GM10266 (cell line): ENCODE measurements around the gene RPS6KA2.

ENCODE experiments used
- DNase-seq: peaks from one replicate; pipeline ENCODE4 v3.0.0; 2012; ENCODE audit errors: extremely low spot score
- TF ChIP-seq, protein P1 (sequence below): IDR thresholded peaks from 2 replicates; pipeline ENCODE4 v1.5.1; 2012; ENCODE audit warnings: mild to moderate bottlenecking, low read depth; ENCODE audit not compliant: control insufficient read depth, insufficient read depth; ENCODE audit errors: missing control alignments

Gene RPS6KA2

DNA sequence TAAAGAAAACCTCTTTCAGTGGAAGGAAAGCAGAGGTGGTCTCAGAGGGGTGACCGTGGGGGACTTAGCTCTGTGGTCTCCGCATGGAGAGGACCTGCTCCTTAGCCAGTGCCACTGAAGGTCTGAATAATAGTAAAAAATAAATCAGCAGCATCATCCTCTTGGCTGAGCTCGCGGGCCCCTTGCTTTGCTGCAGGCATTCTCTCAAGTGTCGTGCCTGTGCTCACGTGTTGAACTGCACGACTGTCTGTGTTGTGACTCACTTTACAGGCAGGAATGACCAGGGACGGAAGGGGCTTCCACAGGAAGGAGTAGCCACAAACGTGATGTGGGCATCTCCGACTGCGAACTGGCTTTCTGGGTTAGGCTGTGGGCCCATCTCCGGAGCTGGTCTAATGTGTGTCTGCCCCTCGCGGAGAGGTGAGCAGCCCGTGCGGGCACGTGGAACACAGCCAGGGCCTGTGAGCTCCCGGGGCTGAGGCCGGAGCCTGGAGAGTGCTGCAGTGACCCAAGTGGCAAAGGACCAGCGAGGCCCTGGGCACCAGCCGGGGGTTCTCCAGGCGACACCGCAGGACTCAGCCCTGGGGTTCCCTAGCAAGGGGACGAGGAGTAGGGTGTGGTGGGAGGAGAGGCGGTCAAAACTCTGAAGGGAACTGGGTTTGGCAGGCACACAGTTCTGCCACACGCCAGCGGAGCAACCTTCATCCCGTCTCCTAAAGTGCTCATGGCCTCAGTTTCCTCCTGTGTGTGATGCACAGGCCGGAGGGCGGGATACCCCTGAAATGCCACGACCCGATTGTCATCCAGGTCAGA is 129.8 kb downstream of the RPS6KA2 start:
- DNase-seq: no peak

DNA sequence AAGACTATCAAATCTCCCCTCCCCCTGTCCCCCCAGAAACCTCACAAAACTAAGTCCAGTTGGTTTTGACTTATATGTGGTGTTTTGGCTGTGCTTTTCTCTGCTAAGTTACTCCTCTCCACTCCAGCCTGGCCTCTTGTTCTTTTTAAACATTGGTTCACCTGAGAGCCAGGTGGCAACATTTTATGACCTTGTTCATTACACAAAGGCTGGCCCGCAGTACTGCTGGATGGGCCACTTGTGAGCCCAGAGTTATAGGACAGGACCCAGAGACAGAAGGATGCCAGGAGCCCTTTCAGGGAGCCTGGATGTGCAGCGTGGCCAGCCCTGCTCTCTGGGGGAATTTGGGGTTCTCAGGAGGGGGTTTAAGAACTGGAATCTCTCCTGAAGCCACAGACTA is 130.6 kb downstream of the RPS6KA2 start:
- no peak for DNase-seq
- TF ChIP-seq, protein P1, sequence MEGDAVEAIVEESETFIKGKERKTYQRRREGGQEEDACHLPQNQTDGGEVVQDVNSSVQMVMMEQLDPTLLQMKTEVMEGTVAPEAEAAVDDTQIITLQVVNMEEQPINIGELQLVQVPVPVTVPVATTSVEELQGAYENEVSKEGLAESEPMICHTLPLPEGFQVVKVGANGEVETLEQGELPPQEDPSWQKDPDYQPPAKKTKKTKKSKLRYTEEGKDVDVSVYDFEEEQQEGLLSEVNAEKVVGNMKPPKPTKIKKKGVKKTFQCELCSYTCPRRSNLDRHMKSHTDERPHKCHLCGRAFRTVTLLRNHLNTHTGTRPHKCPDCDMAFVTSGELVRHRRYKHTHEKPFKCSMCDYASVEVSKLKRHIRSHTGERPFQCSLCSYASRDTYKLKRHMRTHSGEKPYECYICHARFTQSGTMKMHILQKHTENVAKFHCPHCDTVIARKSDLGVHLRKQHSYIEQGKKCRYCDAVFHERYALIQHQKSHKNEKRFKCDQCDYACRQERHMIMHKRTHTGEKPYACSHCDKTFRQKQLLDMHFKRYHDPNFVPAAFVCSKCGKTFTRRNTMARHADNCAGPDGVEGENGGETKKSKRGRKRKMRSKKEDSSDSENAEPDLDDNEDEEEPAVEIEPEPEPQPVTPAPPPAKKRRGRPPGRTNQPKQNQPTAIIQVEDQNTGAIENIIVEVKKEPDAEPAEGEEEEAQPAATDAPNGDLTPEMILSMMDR: no peak

More for the DNA sequence above, 129.8 kb downstream of the RPS6KA2 start:
- TF ChIP-seq, protein P1: no peak

DNA sequence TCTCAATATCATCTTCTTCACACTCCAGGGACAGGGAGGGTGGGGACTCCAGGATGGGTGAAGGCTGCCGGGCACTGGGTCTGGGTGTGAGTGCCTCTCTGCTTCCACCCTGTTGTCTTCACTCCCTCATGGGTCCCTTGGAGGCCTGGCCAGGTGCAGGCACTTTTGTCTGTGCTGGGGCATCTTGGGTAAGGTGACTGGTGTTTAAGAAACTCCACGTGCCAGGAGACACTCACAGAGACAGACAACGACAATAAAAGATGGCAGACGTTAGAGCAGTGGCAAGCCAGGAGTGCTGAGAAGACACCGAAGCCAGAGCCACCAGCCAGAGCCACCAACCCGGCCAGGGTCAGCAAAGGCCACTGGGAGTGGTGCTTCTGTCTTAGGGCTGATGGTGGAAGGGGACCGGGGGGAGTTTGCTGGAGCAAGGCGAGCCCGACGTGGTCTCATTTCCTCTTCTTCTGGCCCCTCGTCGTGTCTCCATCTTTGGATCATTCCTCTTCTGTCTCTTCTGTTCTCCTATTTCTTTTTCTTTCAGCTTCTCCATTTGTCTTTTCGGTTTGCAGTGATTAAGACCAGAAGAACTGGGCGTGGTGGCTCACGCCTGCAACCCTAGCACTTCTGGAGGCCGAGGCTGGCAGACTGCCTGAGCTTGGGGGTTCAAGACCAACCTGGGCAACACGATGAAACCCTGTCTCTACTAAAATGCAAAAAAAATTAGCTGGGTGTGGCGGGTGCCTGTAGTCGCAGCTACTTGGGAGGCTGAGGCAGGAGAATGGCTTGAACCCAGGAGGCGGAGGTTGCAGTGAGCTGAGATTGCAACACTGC is 131.3 kb downstream of the RPS6KA2 start:
- TF ChIP-seq, protein P1: no peak
- DNase-seq: no peak

DNA sequence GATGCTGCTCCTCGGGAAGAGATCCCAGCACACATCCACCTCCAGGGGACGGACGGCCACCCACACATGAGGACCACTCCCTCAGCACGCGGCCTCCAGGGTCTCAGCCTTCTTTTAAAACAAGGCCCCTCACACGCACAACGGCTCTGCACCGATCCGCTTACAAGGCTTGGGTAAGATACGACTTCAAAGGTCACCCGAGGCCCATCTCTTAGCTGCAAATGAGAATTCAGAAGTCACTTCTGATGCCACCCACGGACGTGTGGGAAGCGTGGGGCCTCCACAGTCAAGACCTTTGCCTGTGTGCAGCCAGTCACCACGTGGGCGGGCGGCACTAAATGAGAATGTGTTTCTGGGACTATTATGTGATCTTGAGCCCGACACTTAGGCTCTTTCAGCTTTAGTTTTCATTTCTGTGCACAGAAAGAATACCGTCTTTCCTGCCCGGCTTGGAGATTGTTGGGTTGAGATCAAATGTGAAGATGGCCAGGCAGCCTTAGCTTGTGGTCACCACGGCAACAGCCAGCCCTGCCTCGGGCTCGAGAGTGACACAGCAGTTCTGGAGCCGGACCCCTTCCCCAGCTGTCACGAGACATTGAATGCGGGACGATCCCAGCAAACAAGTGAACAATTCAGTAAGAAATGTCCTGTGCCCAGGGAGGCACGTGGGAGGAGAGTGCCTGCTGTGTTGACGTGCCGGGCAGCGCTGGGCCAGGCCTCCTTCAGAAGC is 132.1 kb downstream of the RPS6KA2 start:
- TF ChIP-seq, protein P1: no peak
- DNase-seq: no peak

DNA sequence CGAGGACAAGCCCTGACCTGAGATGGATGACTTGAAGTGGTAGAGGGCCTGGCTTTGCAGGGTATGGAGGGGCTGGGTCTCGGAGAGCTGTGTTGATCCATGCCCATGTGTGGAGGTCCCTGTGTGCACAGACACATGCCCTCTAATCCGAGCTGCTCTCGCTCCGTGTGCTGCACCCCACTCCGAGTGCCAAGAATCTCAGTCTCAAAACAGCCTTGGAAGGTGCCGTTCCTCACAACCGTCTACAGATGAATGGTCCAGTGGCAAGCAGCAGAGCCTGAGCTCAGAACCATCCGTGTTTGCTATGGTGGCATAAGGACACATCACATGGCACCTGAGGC is 133.0 kb downstream of the RPS6KA2 start:
- TF ChIP-seq, protein P1: no peak
- no peak for DNase-seq

DNA sequence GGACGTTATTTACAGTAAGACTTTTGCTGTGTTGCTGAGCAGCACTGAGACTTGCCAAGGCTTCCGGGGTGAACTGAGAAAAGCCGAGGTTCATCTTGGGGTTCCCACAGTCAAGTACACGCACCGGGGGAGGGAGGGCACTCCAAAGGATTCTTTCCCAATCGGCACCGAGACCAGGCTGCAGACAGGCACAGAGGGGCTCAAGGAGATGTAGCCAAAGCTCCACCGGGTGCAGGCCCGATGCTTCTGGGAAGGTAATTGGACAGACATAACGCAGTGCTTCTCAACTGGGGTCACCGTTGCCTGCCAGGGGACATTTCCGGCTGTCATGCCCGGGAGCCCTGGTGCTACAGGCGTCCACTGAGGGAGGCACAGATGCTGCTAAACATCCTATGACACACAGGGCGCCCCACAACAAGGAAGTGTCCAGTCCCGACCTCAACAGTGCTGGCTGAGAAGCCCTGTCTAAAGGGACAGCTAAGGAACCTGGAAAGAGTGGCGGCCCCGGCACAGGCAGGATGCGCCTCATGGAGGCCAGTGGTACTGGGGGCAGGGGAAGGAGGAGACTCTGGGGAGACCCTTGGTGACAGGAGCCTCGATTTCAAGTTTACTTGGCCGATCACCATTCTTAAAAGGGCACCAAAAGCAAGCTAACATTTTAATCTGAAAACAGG is 133.5 kb downstream of the RPS6KA2 start:
- TF ChIP-seq, protein P1: no peak
- no peak for DNase-seq
